Measurements from ENCODE around the gene CRYM. TPM values are rescaled to one million over a fixed set of nuclear protein-coding genes. Genes with fewer than 3 reads are reported as not detected.

Gene CRYM
- total RNA-seq, 1 donor from 2014 or later = 4.2 TPM

- no peaks in the 10 kb centered on the region for H3K9me3 Mint-ChIP-seq
Observed at GRCh38 chr16:21227866-21228265, 50.2 kb downstream of the CRYM start.

GRCh38 chr16:21226749-21227148 is 51.3 kb downstream of the CRYM start:
- Mint-ChIP-seq H3K4me3 (no peak overlapping the region), H3K4me1 (peaks cover 3% of the 10 kb centered on the region), H3K36me3 (ENCODE audit: low read depth) (no peaks in the 10 kb centered on the region), H3K9me3 (no peaks in the 10 kb centered on the region), H3K27me3 (peaks cover 45% of the 10 kb centered on the region), H3K27ac (no peak overlapping the region)
- intact Hi-C loops (cut with micrococcal nuclease) = no loop called here
- POLR2A ChIA-PET = no interaction called here
- DNase-seq (no peak), ATAC-seq (ENCODE audit: low read depth) (no peak)
- TF ChIP-seq CTCF (IDR thresholded peaks at IDR 0.05) = no peak
- CTCF ChIA-PET = no interaction called here

More at GRCh38 chr16:21227866-21228265, 50.2 kb downstream of the CRYM start:
- no peak for DNase-seq
- ChIA-PET POLR2A (no interaction called here), CTCF (no interaction called here)
- H3K27me3 Mint-ChIP-seq = peaks cover 43% of the 10 kb centered on the region
- no peak overlapping the region for H3K27ac Mint-ChIP-seq
- H3K4me1 Mint-ChIP-seq = peaks cover 3% of the 10 kb centered on the region
- intact Hi-C loops (cut with micrococcal nuclease) = no loop called here
- ATAC-seq (ENCODE audit: low read depth) = no peak
- H3K36me3 Mint-ChIP-seq (ENCODE audit: low read depth) = no peaks in the 10 kb centered on the region
- H3K4me3 Mint-ChIP-seq = no peak overlapping the region
- TF ChIP-seq CTCF (IDR thresholded peaks at IDR 0.05) = no peak

- peaks cover 3% of the 10 kb centered on the region for H3K4me1 Mint-ChIP-seq
- no peaks in the 10 kb centered on the region for H3K36me3 Mint-ChIP-seq (ENCODE audit: low read depth)
- H3K4me3 Mint-ChIP-seq = no peak overlapping the region
- no peak overlapping the region for H3K27ac Mint-ChIP-seq
- ChIA-PET CTCF (no interaction called here), POLR2A (interaction anchor here (0.7 kb wide), 1 partner anchor 1466 kb away, joined by 3 read pairs; no protein-coding TSS in a partner anchor)
- ATAC-seq (ENCODE audit: low read depth) (no peak), DNase-seq (no peak)
- no peak for TF ChIP-seq CTCF (IDR thresholded peaks at IDR 0.05)
- H3K9me3 Mint-ChIP-seq = no peaks in the 10 kb centered on the region
- intact Hi-C loops (cut with micrococcal nuclease) = loop anchor here (5.0 kb wide), 1 partner anchor 38 kb away; no protein-coding TSS in a partner anchor
- H3K27me3 Mint-ChIP-seq = peaks cover 45% of the 10 kb centered on the region
Observed at GRCh38 chr16:21224800-21225199, 53.3 kb downstream of the CRYM start.

GRCh38 chr16:21223787-21224186 is 54.3 kb downstream of the CRYM start:
- DNase-seq = no peak
- no peak for TF ChIP-seq CTCF (IDR thresholded peaks at IDR 0.05)
- CTCF ChIA-PET = no interaction called here
- intact Hi-C loops (cut with micrococcal nuclease) = loop anchor here (5.0 kb wide), 1 partner anchor 39 kb away; no protein-coding TSS in a partner anchor
- H3K4me1 Mint-ChIP-seq = peaks cover 3% of the 10 kb centered on the region
- peaks cover 41% of the 10 kb centered on the region for H3K27me3 Mint-ChIP-seq
- no peaks in the 10 kb centered on the region for H3K9me3 Mint-ChIP-seq
- H3K36me3 Mint-ChIP-seq (ENCODE audit: low read depth) = no peaks in the 10 kb centered on the region
- H3K4me3 Mint-ChIP-seq = no peak overlapping the region
- POLR2A ChIA-PET = interaction anchor here (0.7 kb wide), 1 partner anchor 1467 kb away, joined by 3 read pairs; no protein-coding TSS in a partner anchor
- ATAC-seq (ENCODE audit: low read depth) = no peak
- H3K27ac Mint-ChIP-seq = no peak overlapping the region

- POLR2A ChIA-PET = no interaction called here
- peaks cover 3% of the 10 kb centered on the region for H3K4me1 Mint-ChIP-seq
- peaks cover 36% of the 10 kb centered on the region for H3K27me3 Mint-ChIP-seq
- H3K9me3 Mint-ChIP-seq = no peaks in the 10 kb centered on the region
- no peak for TF ChIP-seq CTCF (IDR thresholded peaks at IDR 0.05)
- CTCF ChIA-PET = no interaction called here
- no peak for DNase-seq
- no peaks in the 10 kb centered on the region for H3K36me3 Mint-ChIP-seq (ENCODE audit: low read depth)
- intact Hi-C loops (cut with micrococcal nuclease) = loop anchor here (5.0 kb wide), 1 partner anchor 40 kb away; no protein-coding TSS in a partner anchor
- no peak overlapping the region for H3K27ac Mint-ChIP-seq
- no peak overlapping the region for H3K4me3 Mint-ChIP-seq
- ATAC-seq (ENCODE audit: low read depth) = no peak
Observed at GRCh38 chr16:21222495-21223337, 55.4 kb downstream of the CRYM start.
